Occipital lobe (tissue), 2 donors: Measurements from ENCODE around the gene ZMYM1. TPM values are rescaled to one million over a fixed set of nuclear protein-coding genes. Genes with fewer than 3 reads are reported as not detected.
"Not testable (repeated sequence)": the region's sequence is repeated elsewhere in the genome, so short reads cannot be mapped to it uniquely, and the experiment has no call there.

Experiments used
- DNase-seq: peaks from one replicate; lab custom pipeline; 2025; lab: John Stamatoyannopoulos, UW
- total RNA-seq: library from RNA; depleted of rRNA; stranded (reverse); fragments of >200 nt; gene quantifications from one replicate; pipeline ENCODE4 v1.2.3, GENCODE V29; 2014

Gene ZMYM1
- total RNA-seq, 1 donor from 2014 or later: 41.0 TPM

- no peak for DNase-seq
Measured at GRCh38 chr1:35073265-35073811, 5.8 kb upstream of the ZMYM1 start.

DNA sequence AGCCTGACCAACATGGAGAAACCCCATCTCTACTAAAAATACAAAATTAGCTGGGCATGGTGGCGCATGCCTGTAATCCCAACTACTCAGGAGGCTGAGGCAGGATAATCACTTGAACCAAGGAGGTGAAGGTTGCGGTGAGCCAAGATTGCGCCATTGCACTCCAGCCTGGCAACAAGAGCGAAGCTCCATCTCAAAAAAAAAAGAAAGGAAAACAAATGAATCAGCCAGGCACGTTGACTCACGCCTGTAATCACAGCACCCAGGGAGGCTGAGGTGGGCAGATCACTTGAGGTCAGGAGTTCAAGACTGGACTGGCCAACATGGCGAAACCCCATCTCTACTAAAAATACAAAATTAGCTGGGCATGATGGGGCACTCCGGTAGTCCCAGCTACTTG is 2.8 kb upstream of the ZMYM1 start:
- DNase-seq: not testable (repeated sequence)

- no peak for DNase-seq
Measured at GRCh38 chr1:35080171-35080854, 1.1 kb downstream of the ZMYM1 start.

- DNase-seq: no peak
Measured at GRCh38 chr1:35085421-35085820, 6.2 kb downstream of the ZMYM1 start.

DNA sequence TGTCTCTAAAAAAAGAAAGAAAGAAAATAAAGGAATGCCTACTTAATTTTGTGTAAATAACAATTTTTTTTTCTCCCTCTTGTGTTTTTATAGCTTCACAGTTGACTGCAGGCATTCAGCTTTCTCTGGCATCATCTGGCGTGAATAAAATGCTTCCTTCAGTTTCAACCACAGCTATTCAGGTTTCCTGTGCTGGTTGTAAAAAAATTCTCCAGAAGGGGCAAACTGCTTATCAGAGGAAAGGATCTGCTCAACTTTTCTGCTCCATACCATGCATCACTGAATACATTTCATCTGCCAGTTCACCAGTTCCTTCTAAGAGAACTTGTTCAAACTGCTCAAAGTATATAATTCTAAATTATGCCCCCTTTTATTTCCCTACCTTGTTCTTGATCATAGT is 18.0 kb downstream of the ZMYM1 start:
- no peak for DNase-seq

DNA sequence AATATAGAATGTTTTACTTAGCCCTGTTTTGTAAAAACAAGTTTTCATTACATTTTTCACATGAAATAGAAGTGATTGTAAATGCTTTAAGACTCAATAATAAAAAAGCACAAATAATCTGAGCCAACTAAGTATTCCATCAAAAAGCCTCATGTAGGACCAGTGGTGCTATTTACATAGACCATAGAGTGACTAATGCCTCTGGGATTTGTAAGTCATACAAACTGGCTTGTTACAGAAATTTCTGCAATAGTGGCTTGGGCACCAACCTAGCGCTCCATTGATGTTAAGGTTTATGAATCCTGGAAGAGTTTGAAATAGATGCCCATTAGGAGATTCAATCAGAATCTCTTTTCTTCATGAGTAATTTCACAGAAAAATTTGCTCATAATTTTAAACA is 31.9 kb downstream of the ZMYM1 start:
- DNase-seq: no peak

GRCh38 chr1:35112668-35113067 is 33.5 kb downstream of the ZMYM1 start:
- DNase-seq: no peak

DNA sequence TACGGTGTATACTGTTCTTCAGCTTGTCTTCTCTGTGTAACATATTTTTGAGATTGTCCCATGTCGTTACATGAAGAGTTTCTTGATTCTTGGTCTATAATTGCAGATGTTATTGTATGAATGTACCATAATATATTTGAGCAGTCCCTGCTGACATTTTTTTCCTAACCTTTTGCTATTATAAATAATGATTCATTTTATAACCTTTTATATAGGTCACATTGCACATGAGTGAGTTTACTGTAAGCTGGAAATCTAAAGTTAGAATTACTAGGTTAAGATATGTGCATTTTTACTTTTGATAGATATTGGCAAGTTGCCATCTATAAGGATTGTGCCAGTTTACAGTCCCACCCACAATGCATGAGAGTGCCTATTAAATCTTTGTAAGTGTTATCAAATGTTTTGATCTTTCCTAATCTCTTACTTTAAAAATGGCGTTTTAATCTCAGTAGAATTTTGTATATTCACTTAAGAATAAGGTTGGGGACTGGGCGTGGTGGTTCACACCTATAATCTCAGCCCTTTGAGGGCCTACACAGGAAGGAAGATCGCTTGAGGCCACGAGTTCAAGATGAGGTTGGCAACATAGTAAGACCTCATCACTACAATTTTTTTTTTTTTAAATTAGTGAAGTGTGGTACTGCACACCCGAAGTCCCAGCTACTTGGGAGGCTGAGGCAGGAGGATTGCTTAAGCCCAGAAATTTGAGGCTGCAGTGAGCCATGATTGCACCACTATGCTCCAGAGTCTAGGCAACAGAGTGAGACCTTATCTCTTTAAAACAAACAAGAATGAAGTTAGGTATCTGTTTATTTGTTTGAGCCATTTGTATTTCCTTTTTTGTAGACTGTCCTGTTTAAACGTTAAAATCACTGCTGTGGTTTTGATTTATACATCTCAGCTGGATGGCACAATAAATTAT is 36.5 kb downstream of the ZMYM1 start:
- DNase-seq: no peak

DNA sequence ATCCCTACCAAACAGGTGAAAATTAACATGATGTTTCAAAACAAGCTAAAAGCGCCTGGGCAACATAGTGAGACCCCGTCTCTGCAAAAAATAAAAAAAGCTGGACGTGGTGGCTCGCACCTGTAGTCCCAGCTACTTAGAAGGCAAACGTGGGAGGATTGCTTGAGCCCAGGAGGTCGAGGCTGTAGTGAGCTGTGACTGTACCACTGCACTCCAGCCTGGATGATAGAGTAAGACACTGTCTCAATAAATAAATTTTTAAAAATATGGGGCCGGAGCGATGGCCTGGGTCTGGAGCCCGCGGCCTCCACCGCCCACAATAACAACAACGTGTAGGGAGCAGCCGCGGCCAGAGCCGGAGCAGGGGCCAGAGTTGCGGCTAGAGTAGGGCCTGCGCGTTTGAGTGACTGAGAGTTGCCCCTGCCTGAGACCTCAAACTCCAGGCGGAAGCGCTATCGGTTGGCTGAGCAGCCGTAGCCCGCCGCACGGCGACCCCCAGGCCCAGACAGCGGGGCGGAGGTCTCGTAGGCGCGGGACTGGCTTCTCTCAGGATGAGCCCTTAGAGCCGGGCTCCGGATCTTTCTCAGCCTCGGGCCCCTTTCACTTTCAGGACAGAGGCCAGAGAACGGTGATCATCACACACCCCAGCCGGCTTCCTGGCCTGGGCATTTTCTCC is 41.4 kb downstream of the ZMYM1 start:
- DNase-seq: no peak

DNA sequence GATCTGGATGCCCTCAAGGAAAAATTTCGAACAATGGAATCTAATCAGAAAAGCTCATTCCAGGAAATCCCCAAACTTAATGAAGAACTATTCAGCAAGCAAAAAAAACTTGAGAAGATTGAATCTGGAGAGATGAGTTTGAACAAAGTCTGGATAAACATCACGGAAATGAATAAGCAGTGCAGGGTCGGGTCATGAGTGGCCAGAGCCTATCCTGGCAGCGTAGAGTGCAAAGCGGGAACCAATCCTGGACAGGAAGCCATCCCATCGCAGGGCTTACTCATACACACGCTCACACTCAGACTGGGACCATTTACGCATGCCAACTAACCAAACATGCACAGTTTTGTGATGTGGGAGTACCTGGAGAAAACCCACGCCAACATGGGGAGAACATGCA is 43.1 kb downstream of the ZMYM1 start:
- DNase-seq: no peak

- no peak for DNase-seq
Measured at GRCh38 chr1:35126546-35126945, 47.4 kb downstream of the ZMYM1 start.

DNA sequence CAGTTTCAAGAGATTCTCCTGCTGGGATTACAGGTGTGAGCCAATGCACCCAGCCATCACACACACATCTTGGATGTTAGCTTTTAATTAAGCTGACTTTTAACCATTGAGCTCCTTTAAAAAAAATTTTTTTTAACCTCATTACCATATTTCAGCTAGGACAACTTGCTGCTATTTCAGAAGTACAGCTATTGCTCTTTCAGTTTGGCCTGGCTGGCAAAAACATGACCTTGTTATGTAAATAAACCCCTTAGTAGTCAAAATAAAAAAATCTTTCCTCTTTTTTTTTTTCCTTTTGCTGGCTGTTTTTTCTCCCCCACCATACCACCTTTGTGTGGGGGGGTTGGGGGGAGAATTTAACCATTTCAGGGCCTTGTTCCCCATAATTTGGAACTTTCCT is 49.9 kb downstream of the ZMYM1 start:
- no peak for DNase-seq

- no peak for DNase-seq
Measured at GRCh38 chr1:35136780-35137179, 57.6 kb downstream of the ZMYM1 start.

DNA sequence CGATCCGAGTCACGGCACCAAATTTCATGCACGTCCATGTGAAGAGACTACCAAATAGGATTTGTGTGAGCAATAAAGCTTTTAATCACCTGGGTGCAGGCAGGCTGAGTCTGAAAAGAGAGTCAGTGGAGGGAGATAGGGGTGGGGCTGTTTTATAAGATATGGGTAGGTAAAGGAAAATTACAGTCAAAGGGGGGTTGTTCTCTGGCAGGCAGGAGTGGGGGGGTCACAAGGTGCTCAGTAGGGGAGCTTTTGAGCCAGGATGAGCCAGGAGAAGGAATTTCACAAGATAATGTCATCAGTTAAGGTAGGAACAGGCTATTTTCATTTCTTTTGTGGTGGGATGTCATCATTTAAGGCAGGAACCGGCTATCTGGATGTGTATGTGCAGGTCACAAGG is 58.4 kb downstream of the ZMYM1 start:
- DNase-seq: not testable (repeated sequence)

DNA sequence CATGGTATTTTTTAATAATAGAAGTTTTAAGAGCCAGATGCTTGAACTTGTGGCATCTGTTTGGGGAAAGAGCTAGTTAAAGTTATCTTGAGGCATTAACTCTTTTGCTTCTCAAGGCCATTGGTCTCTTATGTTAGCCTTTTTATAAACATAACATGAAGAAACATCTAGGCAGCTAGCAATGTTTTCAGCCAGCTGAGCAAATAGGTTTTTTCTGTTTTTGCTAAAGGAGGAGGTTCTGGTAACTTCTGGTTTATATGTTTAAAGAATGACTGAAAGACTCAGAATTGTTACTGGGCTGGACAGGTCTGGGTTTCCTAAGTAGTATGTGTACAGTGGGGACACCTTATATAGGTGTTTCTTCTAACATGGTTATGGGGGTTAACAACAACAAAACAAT is 63.1 kb downstream of the ZMYM1 start:
- not testable (repeated sequence) for DNase-seq

DNA sequence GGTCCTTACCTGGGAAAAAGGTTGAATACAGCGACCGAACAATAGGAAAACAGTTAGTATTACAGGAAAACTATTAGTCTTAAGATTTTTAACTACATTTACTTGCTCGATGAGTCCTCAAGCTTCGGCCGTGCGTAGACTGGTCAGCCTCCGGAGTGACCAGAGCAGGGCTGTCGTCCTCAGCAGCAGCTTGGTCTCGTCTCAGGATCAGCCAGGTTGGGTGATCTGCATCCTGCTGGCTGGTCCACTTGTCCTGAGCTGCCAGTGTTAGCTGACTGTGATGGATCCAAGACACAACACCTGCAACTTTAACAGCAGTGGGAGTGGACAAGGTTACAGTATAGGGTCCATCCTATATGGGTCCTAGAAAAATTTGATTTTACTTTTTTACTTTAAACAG is 63.5 kb downstream of the ZMYM1 start:
- DNase-seq: not testable (repeated sequence)

GRCh38 chr1:35143737-35144508 is 64.7 kb downstream of the ZMYM1 start:
- DNase-seq: no peak

DNA sequence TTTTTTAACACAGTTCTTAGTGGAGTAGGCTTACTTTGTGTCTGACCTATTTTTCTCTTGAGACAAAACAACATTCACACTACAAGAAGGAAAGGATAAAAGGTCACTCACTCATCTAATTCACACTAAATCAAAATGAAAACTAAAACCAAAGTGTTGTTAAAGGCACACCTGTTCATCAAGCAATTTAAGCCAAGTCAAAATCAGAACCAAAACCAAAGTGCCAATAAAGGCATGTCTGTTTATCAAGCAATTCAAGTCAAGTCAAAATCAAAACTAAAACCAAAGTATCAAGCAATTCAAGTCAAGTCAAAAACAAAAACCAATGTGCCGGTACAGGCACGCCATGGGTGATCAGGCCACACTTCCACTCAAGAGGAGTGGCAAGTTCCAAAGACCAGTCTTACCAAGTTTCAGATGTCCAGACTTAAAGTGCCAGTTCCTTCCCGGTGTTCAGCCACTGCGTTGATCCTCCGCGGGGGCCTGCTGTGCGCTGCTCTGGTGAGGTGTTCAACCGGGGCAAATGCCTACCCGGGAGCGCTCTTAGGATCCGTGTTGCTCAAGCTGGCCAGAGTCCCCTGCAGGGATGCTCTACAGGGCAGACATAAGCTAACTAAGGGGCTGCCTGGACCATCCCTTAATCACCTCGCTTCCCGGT is 66.8 kb downstream of the ZMYM1 start:
- DNase-seq: not testable (repeated sequence)

GRCh38 chr1:35151220-35151619 is 72.0 kb downstream of the ZMYM1 start:
- no peak for DNase-seq

DNA sequence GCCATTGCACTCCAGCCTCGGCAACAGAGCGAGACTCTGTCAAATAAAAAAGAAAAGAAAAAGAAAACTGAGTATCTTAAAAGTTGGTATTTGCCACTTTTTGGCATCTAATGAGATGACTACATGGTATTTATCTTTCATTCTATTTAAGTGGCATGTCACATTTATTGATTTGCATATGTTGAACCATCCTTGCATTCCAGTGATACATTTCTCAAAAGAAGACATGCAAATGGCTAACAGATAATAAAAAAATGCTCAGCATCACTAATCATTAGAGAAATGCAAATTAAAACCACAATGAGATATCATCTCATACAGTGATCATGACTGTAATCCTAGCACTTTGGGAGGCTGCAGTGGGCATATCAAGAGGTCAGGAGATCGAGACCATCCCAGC is 85.7 kb downstream of the ZMYM1 start:
- no peak for DNase-seq
